ENCODE measurements around the gene UPF2. TPM values are rescaled to one million over a fixed set of nuclear protein-coding genes. Genes with fewer than 3 reads are reported as not detected.
"Not testable (repeated sequence)": the region's sequence is repeated elsewhere in the genome, so short reads cannot be mapped to it uniquely, and the experiment has no call there.

The UPF2 gene, protein sequence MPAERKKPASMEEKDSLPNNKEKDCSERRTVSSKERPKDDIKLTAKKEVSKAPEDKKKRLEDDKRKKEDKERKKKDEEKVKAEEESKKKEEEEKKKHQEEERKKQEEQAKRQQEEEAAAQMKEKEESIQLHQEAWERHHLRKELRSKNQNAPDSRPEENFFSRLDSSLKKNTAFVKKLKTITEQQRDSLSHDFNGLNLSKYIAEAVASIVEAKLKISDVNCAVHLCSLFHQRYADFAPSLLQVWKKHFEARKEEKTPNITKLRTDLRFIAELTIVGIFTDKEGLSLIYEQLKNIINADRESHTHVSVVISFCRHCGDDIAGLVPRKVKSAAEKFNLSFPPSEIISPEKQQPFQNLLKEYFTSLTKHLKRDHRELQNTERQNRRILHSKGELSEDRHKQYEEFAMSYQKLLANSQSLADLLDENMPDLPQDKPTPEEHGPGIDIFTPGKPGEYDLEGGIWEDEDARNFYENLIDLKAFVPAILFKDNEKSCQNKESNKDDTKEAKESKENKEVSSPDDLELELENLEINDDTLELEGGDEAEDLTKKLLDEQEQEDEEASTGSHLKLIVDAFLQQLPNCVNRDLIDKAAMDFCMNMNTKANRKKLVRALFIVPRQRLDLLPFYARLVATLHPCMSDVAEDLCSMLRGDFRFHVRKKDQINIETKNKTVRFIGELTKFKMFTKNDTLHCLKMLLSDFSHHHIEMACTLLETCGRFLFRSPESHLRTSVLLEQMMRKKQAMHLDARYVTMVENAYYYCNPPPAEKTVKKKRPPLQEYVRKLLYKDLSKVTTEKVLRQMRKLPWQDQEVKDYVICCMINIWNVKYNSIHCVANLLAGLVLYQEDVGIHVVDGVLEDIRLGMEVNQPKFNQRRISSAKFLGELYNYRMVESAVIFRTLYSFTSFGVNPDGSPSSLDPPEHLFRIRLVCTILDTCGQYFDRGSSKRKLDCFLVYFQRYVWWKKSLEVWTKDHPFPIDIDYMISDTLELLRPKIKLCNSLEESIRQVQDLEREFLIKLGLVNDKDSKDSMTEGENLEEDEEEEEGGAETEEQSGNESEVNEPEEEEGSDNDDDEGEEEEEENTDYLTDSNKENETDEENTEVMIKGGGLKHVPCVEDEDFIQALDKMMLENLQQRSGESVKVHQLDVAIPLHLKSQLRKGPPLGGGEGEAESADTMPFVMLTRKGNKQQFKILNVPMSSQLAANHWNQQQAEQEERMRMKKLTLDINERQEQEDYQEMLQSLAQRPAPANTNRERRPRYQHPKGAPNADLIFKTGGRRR
- polyA plus RNA-seq (ENCODE audit: insufficient read length in 3 of 3), result 10 to 100 TPM; 38.4 to 45.4 (median 39.2) TPM

DNA sequence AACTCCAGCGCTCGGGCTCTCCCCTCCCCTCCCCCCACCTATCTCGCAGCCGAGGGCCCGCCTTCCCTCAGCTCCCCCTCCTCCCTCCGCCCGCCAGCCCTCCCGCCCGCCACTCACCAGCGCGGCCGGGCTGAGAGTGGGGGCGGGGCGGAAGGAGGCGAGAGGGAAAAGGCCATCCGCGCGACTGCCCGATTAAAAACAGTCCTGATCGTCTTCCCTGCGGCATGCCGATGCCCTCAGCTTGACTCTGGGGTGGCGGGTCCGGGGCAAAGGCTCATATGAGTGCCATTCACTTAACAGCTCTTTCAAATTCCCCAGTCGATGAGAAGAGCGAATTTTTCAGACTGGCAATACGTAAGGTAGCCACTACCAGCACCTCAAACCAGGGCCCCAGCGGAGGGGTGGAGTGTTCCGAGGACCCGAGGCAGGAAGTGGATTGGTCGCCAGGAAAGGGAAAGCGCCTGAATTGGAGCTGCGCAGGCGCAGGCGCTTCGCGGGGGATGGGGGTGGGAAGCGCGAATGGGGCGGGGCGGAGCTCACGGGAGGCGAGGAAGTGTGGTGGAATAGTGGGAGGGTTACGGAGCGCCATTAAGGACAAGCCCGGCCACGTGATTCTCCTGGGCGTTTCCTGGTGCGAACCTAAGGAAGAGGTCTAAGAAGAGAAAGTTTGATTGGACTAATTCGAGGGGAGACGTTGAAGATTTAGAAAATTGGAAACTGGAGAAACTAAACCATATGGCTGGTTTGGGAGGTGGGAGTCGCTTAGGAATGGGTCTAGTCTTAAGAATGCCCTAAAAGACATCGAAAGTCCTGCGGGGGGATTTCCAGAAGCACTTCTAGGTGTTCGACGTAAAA lies at the start of gene UPF2:
TSS of gene UPF2 (minus strand) at position 13 of the 855 bp plus-strand sequence. CDS start 7,386 bp downstream, outside the sequence.
- DNase-seq (ENCODE audit: low read depth in 3 of 3, low spot score in 2 of 3), result peak; percentile 94 to 97 (median 96)

DNA sequence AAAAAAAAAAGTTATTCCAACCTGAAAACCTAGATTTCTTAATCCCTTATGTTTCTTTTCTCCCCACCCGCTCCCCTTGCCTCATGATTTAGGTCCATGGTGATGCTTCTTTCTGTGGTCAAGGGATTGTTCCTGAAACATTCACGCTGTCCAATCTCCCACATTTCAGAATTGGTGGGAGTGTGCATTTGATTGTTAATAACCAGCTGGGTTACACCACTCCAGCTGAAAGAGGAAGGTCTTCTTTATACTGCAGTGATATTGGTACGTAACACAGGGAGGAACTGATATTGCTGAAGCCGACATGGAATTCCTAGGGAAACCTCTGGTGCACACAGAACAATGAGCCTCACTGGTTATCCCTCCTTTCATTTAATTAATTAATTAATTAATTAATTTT lies 48.8 kb upstream of the UPF2 start:
- DNase-seq (ENCODE audit: low read depth in 3 of 3, low spot score in 2 of 3), result no peak

DNA sequence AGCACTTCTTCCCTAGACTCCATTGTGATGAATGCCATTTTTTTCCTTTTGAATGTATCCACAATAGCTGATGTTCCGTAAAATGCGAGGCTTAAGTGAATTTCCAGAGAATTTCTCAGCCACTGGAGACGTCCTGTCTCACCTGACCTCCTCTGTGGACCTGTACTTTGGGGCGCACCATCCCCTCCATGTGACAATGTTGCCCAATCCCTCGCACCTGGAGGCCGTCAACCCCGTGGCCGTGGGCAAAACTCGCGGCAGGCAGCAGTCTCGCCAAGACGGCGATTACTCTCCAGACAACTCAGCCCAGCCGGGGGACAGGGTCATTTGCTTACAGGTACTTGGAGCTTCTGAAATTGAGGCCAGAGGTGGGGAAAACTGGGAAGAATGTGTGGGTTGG lies 46.3 kb upstream of the UPF2 start:
- no peak for DNase-seq (ENCODE audit: low read depth in 3 of 3, low spot score in 2 of 3)

DNA sequence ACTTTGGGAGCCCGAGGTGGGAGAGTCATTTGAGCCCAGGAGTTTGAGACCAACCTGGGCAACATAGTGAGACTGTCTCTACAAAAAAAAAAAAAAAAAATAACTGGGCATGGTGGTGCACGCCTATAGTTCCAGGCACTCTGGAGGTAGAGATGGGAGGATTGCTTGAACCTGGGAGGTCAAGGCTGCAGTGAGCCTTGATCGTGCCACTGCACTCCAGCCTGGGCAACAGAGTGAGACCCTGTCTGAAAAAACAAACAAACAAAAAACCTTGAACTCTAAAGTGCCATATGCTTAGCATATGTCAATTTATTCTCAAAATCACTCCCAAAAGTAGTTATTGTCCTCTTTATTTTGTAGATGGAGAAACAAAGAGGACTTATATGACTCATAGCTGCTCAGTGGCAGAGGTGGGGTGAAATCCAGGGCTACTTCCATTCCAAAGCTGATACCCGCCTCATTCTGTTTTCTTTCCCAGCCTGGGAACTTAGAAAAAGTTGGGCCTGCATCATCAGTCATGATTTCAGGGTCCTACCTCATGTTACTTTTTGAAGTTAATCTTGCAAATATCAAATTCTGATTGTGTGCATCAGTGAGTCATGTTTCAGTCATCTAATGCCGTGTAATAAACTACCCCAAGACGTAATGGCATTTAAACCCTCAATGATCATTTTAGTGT lies 39.4 kb upstream of the UPF2 start:
- DNase-seq (ENCODE audit: low read depth in 3 of 3, low spot score in 2 of 3), result no peak

DNA sequence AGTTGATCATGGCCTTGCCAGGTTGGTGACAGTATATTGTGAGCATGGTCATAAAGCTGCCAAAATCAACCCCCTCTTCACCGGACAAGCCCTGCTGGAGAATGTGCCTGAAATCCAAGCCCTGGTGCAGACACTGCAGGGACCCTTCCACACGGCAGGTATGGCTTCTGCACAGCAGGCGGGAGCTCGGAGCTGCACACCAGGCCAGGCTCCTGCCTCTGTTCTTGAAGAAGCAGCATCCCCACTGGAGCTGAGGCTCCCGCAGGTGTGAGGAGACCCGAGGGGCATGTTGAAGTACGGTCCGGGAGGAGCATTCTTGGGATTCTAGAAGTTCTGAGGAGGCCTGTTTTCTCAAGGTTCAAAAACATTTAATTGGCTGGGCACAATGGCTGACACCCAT lies 38.9 kb upstream of the UPF2 start:
- no peak for DNase-seq (ENCODE audit: low read depth in 3 of 3, low spot score in 2 of 3)

DNA sequence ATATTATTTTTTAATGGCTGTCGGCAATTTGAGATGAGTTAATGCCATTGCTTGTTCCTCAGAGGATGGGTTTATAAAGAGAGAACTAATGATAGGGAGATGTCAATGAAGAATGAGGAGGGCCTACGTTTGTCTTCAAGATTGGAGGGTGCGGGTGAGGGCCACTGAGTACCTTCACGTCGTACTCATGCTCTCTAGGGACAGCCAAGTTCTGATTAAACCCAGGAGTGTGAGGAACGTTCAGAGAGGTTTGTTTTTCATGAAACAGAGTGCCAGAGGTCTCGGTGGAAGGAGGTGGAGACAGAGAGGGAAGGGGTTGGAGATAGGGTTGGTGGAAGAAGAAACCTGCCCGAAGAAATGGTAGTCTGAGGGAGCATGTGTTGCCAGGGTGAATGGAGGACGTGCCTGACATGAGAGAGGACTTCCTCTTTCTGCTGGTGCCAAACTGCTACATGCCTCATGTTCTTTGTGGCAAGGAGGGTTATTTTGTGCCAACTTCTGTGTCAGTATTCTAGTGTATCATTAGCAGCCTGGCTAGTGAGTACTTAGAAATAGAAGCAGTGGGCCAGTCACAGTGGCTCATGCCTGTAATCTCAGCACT lies 35.1 kb upstream of the UPF2 start:
- DNase-seq (ENCODE audit: low read depth in 3 of 3, low spot score in 2 of 3), result no peak

DNA sequence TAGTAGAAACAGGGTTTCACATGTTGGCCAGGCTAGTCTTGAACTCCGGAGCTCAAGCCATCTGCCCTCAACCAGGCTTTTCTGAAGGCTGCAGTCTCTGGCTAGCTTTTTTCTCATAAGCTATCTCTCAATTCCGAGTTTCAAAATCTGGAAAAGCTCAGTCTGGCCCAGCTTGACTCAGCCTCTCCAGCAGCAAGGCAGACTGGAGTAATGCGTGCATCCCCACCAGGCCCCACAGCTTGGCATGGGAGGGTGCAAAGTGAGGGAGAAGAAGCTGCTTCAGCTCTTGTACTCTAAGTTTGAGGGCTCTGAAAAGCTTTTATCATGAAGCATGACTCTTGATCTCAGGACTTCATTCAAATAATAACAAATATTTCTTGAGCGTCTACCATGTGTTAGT lies 30.9 kb upstream of the UPF2 start:
- no peak for DNase-seq (ENCODE audit: low read depth in 3 of 3, low spot score in 2 of 3)

DNA sequence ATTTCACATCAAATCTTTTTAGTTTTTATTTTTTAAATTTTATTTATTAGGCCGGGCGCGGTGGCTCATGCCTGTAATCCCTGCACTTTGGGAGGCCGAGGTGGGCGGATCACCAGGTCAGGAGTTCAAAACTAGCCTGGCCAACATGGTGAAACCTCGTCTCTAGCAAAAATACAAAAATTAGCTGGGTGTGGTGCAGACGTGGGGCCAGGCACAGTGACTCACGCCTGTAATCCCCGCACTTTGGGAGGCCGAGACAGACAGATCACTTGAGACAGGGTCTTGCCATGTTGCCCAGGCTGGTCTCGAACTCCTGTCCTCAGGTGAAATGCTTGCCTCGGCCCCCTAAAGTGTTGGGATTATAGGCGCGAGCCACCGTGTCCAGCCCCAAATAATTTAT lies 28.8 kb upstream of the UPF2 start:
- DNase-seq (ENCODE audit: low read depth in 3 of 3, low spot score in 2 of 3), result not testable (repeated sequence)

DNA sequence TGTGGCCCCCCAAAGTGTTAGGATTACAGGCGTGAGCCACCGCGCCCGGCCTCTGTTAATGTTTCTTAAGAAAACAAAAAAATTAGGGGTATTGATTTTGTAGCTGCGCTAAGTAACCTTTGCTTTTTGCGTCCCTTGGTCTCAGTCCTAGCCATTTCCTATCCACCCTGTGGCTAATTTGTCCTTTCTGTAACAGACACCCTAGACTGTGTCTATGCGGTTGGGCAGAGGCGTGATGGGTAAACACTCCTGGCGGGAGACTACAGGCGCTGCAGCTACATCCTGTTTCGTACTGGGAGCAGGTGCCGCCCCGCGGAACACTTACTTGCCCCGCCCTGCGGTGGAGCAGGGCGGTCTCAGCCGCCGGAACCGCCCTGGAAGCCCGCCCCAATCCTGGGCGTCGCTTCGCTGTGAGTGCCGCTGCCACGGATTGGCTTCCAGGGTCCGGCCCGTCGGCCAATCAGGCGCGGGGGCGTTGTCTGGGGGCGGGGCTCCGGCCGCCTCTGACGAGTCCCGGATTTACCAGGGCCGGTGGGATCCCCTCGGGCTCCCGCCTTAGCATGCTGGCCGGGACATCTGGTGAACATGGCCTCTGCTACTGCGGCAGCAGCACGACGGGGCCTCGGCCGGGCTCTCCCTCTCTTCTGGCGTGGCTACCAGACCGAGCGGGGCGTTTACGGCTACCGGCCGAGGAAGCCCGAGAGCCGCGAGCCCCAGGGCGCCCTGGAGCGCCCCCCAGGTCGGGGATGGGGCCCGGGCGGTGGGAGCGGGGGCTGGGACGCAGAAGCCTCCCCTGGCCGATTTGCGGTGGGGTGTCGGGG lies 26.1 kb upstream of the UPF2 start, which contains the start of gene DHTKD1:
TSS of gene DHTKD1 (plus strand) at position 506 of the 821 bp plus-strand sequence. CDS start at position 586, 80 bp downstream.
- peak; percentile 85 to 95 (median 94) for DNase-seq (ENCODE audit: low read depth in 3 of 3, low spot score in 2 of 3)

DNA sequence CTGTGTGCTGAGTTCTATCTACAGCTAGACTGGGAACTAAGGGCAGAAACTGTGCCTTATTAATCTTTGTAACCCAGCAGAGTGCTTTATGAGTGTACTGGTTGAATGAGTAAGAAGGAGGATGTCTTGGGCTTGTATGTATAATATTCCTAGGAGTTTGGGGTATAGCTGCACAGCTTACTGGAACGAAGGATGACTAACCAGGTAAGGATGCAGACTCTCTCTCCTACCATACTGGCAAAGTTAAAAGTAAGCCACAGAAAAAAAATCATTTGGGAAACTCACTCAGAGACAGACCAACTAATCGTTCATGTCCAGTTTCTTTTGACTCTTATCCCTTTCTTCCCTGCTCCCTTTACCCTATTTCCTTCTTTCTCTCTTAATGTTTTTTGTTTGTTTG lies 24.7 kb upstream of the UPF2 start:
- no peak for DNase-seq (ENCODE audit: low read depth in 3 of 3, low spot score in 2 of 3)

DNA sequence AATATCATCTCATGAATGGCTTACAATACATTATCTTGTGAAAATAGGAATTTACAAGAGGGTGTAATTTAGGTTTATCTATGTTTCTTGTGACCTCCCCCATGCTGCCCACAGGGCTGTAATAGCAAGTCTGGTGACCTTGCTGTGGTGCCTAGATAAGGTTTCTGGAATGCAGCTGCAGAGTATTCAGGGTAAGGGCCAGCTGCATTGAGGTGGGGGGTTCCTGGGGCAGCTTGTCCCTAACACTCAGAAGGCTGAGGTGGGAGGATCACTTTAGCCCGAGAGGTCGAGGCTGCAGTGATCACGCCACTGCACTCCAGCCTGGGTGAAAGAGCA lies 20.8 kb upstream of the UPF2 start:
- no peak for DNase-seq (ENCODE audit: low read depth in 3 of 3, low spot score in 2 of 3)

DNA sequence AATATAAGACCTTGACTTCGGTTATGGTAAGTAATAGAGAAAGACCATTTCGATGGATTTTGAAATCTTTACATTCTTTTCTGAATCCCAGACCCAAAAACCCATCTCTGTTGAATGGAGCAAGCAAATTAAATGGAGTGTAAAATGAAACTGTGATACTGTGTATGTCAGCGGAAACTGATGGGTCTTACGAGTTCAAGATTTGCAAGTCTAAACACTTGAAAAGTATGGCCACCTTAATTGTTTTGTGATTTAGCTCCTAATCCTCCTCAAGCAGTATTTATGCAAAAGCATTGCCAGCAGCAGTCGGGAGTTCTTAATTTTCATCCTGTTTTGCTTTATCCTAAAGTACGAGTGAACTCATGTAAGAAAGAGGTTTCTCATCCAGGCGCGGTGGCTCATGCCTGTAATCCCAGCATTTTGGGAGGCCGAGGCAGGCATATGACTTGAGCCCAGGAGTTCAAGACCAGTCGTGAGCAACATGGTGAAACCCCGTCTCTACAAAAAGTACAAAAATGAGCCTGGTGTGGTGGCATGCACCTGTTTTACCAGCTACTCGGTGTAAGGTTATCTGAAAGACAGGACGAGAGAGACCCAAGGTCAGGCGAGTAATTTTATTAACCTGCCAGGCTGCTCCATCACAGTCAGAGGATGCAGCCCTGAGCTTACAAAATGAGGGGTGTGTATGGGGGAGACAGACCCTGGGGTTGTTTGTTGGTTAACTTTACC lies 20.3 kb upstream of the UPF2 start:
- no peak for DNase-seq (ENCODE audit: low read depth in 3 of 3, low spot score in 2 of 3)

DNA sequence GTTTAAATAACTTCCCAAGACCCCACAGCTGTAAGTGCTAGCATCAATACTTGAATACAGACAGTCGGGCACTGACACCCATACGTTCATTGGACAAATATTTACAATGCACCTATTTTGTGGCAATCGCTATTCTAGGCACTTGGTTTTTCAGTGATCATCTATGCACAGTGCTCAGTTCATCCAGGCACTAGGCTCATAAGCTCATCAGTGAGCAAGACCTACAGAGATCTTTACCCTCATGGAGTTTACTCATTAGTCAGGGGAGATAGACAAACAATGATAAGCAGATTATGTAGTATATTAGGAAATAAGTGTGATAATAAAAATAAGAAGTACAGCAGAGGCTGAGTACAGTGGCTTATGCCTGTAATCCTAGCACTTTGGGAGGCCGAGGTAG lies 18.5 kb upstream of the UPF2 start:
- DNase-seq (ENCODE audit: low read depth in 3 of 3, low spot score in 2 of 3), result no peak

DNA sequence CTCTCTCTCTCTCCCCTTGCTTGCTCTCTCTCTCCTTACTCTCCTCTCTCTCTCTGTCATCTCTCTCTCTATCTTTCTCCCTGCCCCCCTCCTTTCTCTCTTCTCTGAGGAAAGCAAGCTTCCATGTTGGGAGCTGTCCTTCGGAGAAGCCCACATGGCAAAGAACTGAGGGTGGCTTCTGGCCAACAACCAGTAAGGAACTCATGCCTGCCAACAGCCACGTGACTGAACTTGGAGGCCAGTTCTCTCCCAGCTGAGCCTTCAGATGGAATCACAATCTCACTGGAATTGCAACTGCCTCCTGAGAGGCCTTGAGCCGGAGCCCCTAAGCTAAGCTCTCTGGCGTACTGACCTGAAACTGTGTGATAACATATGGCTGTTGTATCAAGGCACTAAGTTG lies 14.1 kb upstream of the UPF2 start:
- no peak for DNase-seq (ENCODE audit: low read depth in 3 of 3, low spot score in 2 of 3)

DNA sequence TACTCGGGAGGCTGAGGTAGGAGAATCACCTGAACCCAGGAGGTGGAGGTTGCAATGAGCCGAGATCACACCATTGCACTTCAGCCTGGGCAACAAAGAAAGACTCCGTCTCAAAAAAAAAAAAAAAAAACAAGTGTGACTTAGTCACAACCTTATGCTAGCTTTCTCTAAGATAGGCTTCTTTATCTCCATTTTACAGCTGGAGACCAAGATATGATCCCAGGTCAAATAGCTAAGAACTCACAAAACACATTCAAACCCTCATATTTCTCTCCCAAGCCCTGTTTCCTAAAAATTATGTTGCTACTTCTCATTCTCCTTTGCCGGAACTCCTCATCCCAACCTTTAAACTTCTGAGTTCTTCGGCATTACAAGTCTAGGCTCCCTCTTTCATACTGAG lies 13.1 kb upstream of the UPF2 start:
- no peak for DNase-seq (ENCODE audit: low read depth in 3 of 3, low spot score in 2 of 3)

DNA sequence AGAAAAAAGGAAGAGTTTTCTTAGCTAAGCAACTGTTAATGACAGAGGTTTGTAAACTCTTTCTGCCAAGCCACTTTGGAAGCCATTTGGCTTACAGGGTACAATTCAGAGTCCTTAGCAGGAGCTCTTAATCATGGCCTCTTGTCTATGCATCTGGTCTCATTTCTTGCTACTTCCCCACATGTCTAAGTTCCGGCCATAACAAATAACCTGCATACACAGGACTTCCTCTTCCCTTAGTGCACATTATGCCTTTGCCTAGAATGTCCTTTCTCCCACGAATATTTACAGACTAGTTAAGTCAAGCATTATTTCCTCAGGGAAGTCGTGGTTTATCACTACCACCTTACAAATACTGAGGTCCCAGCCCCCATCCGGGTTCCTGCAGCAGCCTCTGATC lies 8.6 kb upstream of the UPF2 start:
- no peak for DNase-seq (ENCODE audit: low read depth in 3 of 3, low spot score in 2 of 3)

DNA sequence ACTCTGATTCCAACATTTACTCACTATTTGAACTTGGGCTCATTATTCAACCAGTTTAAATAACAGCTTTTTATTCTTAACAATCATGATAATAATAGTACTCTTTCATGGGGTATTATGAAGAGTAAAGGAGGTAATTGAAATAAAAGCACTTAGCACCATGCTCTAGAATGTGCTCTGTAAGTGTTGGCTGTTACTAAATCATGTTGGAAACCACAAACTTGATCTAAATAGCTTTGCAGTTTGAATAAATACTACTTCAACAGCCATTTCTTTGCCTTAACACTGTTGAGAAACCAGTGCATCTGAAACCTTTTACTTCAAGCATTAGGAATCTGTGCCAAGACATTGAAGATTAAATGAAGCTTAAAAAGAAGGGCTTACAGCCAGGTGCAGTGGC lies 7.9 kb upstream of the UPF2 start:
- no peak for DNase-seq (ENCODE audit: low read depth in 3 of 3, low spot score in 2 of 3)

DNA sequence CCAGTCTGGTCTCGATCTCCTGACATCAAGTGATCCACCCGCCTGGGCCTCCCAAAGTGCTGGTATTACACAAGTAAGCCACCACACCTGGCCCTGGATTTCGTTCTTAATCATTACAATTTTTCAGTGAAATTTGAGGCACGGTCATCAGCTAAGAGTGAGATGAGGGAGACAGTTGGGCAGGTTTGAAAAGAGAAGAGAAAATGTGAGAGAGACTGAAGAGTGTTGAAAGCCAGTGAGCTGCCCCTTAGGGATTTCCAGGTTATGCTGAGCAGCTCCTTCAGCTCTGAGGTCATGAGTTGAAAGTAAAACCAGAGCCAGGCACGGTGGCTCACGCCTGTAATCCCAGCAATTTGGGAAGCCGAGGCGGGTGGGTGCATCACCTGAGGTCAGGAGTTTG lies 5.9 kb upstream of the UPF2 start:
- no peak for DNase-seq (ENCODE audit: low read depth in 3 of 3, low spot score in 2 of 3)

Measured in right renal cortex interstitium (tissue), 3 donors.